Measurements from ENCODE around the gene FHL1. TPM values are rescaled to one million over a fixed set of nuclear protein-coding genes. Genes with fewer than 3 reads are reported as not detected.
"Not testable (repeated sequence)": the region's sequence is repeated elsewhere in the genome, so short reads cannot be mapped to it uniquely, and the experiment has no call there.

FHL1 gene
- total and polyA plus RNA-seq, 4 donors = 8.8 to 20.2 (median 15.0) TPM

GRCh38 chrX:136166221-136166855, 19.0 kb downstream of the FHL1 start:
- no peaks in the 10 kb centered on the region for H3K36me3 ChIP-seq (ENCODE audit: control insufficient read depth in 4 of 4, insufficient read depth in 3 of 4, low read depth in 1 of 4, low read length in 3 of 4)
- H3K9me3 ChIP-seq (ENCODE audit: control insufficient read depth in 4 of 4, low read length in 3 of 4) = no peaks in the 10 kb centered on the region
- H3K4me3 ChIP-seq (ENCODE audit: low read depth in 1 of 3, low read length in 3 of 3) = no peak overlapping the region
- no peak overlapping the region for H3K27ac ChIP-seq (ENCODE audit: low read depth in 1 of 2, low read length in 2 of 2)
- TF ChIP-seq NR2F2 (IDR thresholded peaks at IDR 0.05) (no peak), GABPA (IDR thresholded peaks at IDR 0.05 in 1 of 2, conservative IDR thresholded peaks at IDR 0.05 in 1 of 2) (no peak), HNF4A (conservative IDR thresholded peaks at IDR 0.05) (no peak), EGR1 (IDR thresholded peaks at IDR 0.05; ENCODE audit: low read depth in 2 of 2) (no peak), RAD21 (IDR thresholded peaks at IDR 0.05) (peak; percentile 59 to 78), JUND (IDR thresholded peaks at IDR 0.05) (no peak), CTCF (IDR thresholded peaks at IDR 0.05; ENCODE audit: low read depth, low read length, missing input control) (peak; percentile 24), SP1 (IDR thresholded peaks at IDR 0.05) (no peak), RXRA (IDR thresholded peaks at IDR 0.05) (no peak), TAF1 (conservative IDR thresholded peaks at IDR 0.05) (no peak), REST (IDR thresholded peaks at IDR 0.05) (no peak), ZBTB33 (IDR thresholded peaks at IDR 0.05) (no peak)
- DNase-seq (ENCODE audit: low spot score) = no peak
- no peak overlapping the region for H3K9ac ChIP-seq (ENCODE audit: low read depth in 1 of 2, low read length in 2 of 2)
- WGBS = 72% methylated on average over 8 of the region's 8 CpGs
- H3K4me1 ChIP-seq (ENCODE audit: control insufficient read depth in 4 of 4, insufficient read depth in 4 of 4, low read length in 3 of 4) = peaks cover 0 to 10% (median 1%) of the 10 kb centered on the region in 4 donors
- no peaks in the 10 kb centered on the region for H3K27me3 ChIP-seq (ENCODE audit: control insufficient read depth in 4 of 4, insufficient read depth in 4 of 4, low read length in 3 of 4)

- not testable (repeated sequence) for H3K9me3 ChIP-seq (ENCODE audit: control insufficient read depth in 4 of 4, low read length in 3 of 4); H3K36me3 ChIP-seq (ENCODE audit: control insufficient read depth in 4 of 4, insufficient read depth in 3 of 4, low read depth in 1 of 4, low read length in 3 of 4); DNase-seq (ENCODE audit: low spot score); H3K9ac ChIP-seq (ENCODE audit: low read depth in 1 of 2, low read length in 2 of 2); H3K27ac ChIP-seq (ENCODE audit: low read depth in 1 of 2, low read length in 2 of 2); H3K4me3 ChIP-seq (ENCODE audit: low read depth in 1 of 3, low read length in 3 of 3); H3K27me3 ChIP-seq (ENCODE audit: control insufficient read depth in 4 of 4, insufficient read depth in 4 of 4, low read length in 3 of 4)
- H3K4me1 ChIP-seq (ENCODE audit: control insufficient read depth in 4 of 4, insufficient read depth in 4 of 4, low read length in 3 of 4) = peaks cover 0 to 10% (median 0%) of the 10 kb centered on the region in 4 donors
- WGBS = 85% methylated on average over 6 of the region's 6 CpGs
Observed at GRCh38 chrX:136167989-136168388, 20.7 kb downstream of the FHL1 start.
